Measurements from ENCODE around the gene NACC1. TPM values are rescaled to one million over a fixed set of nuclear protein-coding genes. Genes with fewer than 3 reads are reported as not detected.

The NACC1 gene
- polyA plus RNA-seq, 1 donor (not counting 4 experiments of a cell fraction or from before 2014, with no cell fraction given), result 32.9 TPM

GRCh38 chr19:13100841-13101589, 17.0 kb upstream of the NACC1 start:
- H3K27ac ChIP-seq (ENCODE audit: control insufficient read depth, insufficient read depth, low read length), result no peak overlapping the region
- H2AFZ ChIP-seq (ENCODE audit: control insufficient read depth, low read length), result no peak overlapping the region
- H3K4me1 ChIP-seq (ENCODE audit: control insufficient read depth, extremely low read depth, insufficient read depth, low read length), result peaks cover 10% of the 10 kb centered on the region
- no peaks in the 10 kb centered on the region for H3K9me3 ChIP-seq (ENCODE audit: control insufficient read depth, low read depth, low read length)
- H3K4me2 ChIP-seq (ENCODE audit: control insufficient read depth, extremely low read depth, insufficient read depth, low read depth, low read length), result no peak overlapping the region
- H4K20me1 ChIP-seq (ENCODE audit: control insufficient read depth, extremely low read depth, insufficient read depth, low read length), result no peaks in the 10 kb centered on the region
- dilution Hi-C loops (cut with MboI; ENCODE audit: extremely low pct_ligation_motif_present, low sequenced_read_pairs), result no loop called here
- FAIRE-seq (no peak), DNase-seq (ENCODE audit: low read depth, low spot score) (no peak)
- no peaks in the 10 kb centered on the region for H3K79me2 ChIP-seq (ENCODE audit: control insufficient read depth, insufficient read depth, low read length)
- no peaks in the 10 kb centered on the region for H3K27me3 ChIP-seq (ENCODE audit: control insufficient read depth, extremely low read depth, insufficient read depth, low read length)
- peak in 2 of 3 experiments; percentile 12 to 43 for TF ChIP-seq CTCF (optimal IDR thresholded peaks at IDR 0.05 in 1 of 3, IDR thresholded peaks at IDR 0.05 in 1 of 3, conservative IDR thresholded peaks at IDR 0.05 in 1 of 3; ENCODE audit: extremely low read depth in 1 of 3, insufficient read depth in 2 of 3, low read length in 3 of 3)
- no peak for TF ChIP-seq EZH2 (IDR thresholded peaks at IDR 0.05; ENCODE audit: low read length)
- peaks cover 3 to 6% of the 10 kb centered on the region in 2 experiments for H3K36me3 ChIP-seq (ENCODE audit: control insufficient read depth in 2 of 2, extremely low read depth in 1 of 2, insufficient read depth in 2 of 2, low read length in 2 of 2)
- H3K4me3 ChIP-seq (ENCODE audit: control insufficient read depth in 2 of 3, extremely low read depth in 1 of 3, insufficient read depth in 2 of 3, low read depth in 1 of 3, low read length in 3 of 3), result no peak overlapping the region
- H3K9me1 ChIP-seq (ENCODE audit: control insufficient read depth, extremely low read depth, insufficient read depth, low read length), result no peaks in the 10 kb centered on the region
- H3K9ac ChIP-seq (ENCODE audit: control insufficient read depth, extremely low read depth, insufficient read depth, low read length), result no peak overlapping the region

GRCh38 chr19:13101590-13102415, 16.3 kb upstream of the NACC1 start:
- TF ChIP-seq CTCF (optimal IDR thresholded peaks at IDR 0.05 in 1 of 3, IDR thresholded peaks at IDR 0.05 in 1 of 3, conservative IDR thresholded peaks at IDR 0.05 in 1 of 3; ENCODE audit: extremely low read depth in 1 of 3, insufficient read depth in 2 of 3, low read length in 3 of 3) (no peak), EZH2 (IDR thresholded peaks at IDR 0.05; ENCODE audit: low read length) (no peak)
- Histone ChIP-seq H4K20me1 (ENCODE audit: control insufficient read depth, extremely low read depth, insufficient read depth, low read length) (no peaks in the 10 kb centered on the region), H3K27ac (ENCODE audit: control insufficient read depth, insufficient read depth, low read length) (no peak overlapping the region), H3K9me1 (ENCODE audit: control insufficient read depth, extremely low read depth, insufficient read depth, low read length) (no peaks in the 10 kb centered on the region), H3K36me3 (ENCODE audit: control insufficient read depth in 2 of 2, extremely low read depth in 1 of 2, insufficient read depth in 2 of 2, low read length in 2 of 2) (peaks cover 3 to 6% of the 10 kb centered on the region in 2 experiments), H3K9ac (ENCODE audit: control insufficient read depth, extremely low read depth, insufficient read depth, low read length) (no peak overlapping the region), H2AFZ (ENCODE audit: control insufficient read depth, low read length) (no peak overlapping the region), H3K4me1 (ENCODE audit: control insufficient read depth, extremely low read depth, insufficient read depth, low read length) (peaks cover 10% of the 10 kb centered on the region), H3K4me2 (ENCODE audit: control insufficient read depth, extremely low read depth, insufficient read depth, low read depth, low read length) (peak overlapping the region; percentile 60), H3K79me2 (ENCODE audit: control insufficient read depth, insufficient read depth, low read length) (no peaks in the 10 kb centered on the region), H3K27me3 (ENCODE audit: control insufficient read depth, extremely low read depth, insufficient read depth, low read length) (no peaks in the 10 kb centered on the region), H3K4me3 (ENCODE audit: control insufficient read depth in 2 of 3, extremely low read depth in 1 of 3, insufficient read depth in 2 of 3, low read depth in 1 of 3, low read length in 3 of 3) (no peak overlapping the region), H3K9me3 (ENCODE audit: control insufficient read depth, low read depth, low read length) (no peaks in the 10 kb centered on the region)
- DNase-seq (ENCODE audit: low read depth, low spot score) (no peak), FAIRE-seq (no peak)
- dilution Hi-C loops (cut with MboI; ENCODE audit: extremely low pct_ligation_motif_present, low sequenced_read_pairs), result no loop called here
